HCT116 (cell line): ENCODE results near the gene ST3GAL2. TPM values are rescaled to one million over a fixed set of nuclear protein-coding genes. Genes with fewer than 3 reads are reported as not detected.

Source experiments
- ATAC-seq: fragments of 200-7000 bp; cut with Tn5 transposase; 2 replicates; pipeline ENCODE4 v1.9.1; 2020; ENCODE audit warnings: mild to moderate bottlenecking, moderate library complexity
- BruUV-seq: library from RNA; stranded (reverse); fragments of 400-500 nt; replicated peaks from 2 replicates; lab custom pipeline; 2021; lab: Mats Ljungman, UMichigan
- CTCF ChIA-PET: fragments of 300-600 bp; sonication (Branson Sonifier 250); formaldehyde crosslinking; loops from one replicate; lab custom pipeline; 2021; ENCODE audit warnings: antibody characterized with exemption; lab: Charles Lee
- POLR2A ChIA-PET: fragments of 300-600, 350-600 bp; sonication (Branson Sonifier 250); formaldehyde crosslinking; loops from one replicate; lab custom pipeline; 2021; ENCODE audit warnings: antibody characterized with exemption; lab: Charles Lee
- RAD21 ChIA-PET, 2 experiments: fragments of 300-600 bp; sonication (Branson Sonifier 250); formaldehyde crosslinking; loops; one replicate each; lab custom pipeline; 2023; ENCODE audit warnings: low total read pairs in 2 of 2; ENCODE audit not compliant: uncharacterized antibody in 2 of 2, unreplicated experiment in 2 of 2, low non-redundant PET in 1 of 2; lab: Charles Lee
- DNase-seq: peaks from one replicate; pipeline ENCODE4 v3.0.0-alpha.2; 2010; ENCODE audit warnings: low read depth, low spot score
- H2AFZ ChIP-seq: fragments of 200-600 bp; shearing (Covaris generic), sonication (generic); 2 replicates; pipeline ENCODE4 v1.6.1; 2017; ENCODE audit warnings: low read depth, mixed run types, mixed read lengths, antibody characterized with exemption, low read length; ENCODE audit not compliant: poor library complexity, severe bottlenecking
- H3K27ac ChIP-seq: 2 replicates; pipeline ENCODE4 v1.5.1; 2012; ENCODE audit warnings: low read depth, low read length
- H3K27me3 ChIP-seq: fragments of 200-600 bp; sonication (generic); 2 replicates; pipeline ENCODE4 v1.6.1; 2016; ENCODE audit warnings: mixed run types, low read length, mixed read lengths; ENCODE audit not compliant: insufficient read depth
- H3K36me3 ChIP-seq, 2 experiments: fragments of 200-500 bp in 1 of 2; fragments of 200-600 bp in 1 of 2; sonication (Bioruptor generic) in 1 of 2; sonication (generic) in 1 of 2; 2 replicates each; pipeline versions ENCODE4 v1.5.1 to v1.6.1; 2014 to 2016; ENCODE audit warnings: low read length in 2 of 2, inconsistent platforms in 1 of 2, mixed read lengths in 1 of 2, mixed run types in 1 of 2; ENCODE audit not compliant: insufficient read depth in 2 of 2, control insufficient read depth in 1 of 2
- H3K4me1 ChIP-seq, 2 experiments: fragments of 200-600 bp in 1 of 2; sonication (generic) in 1 of 2; 2 replicates each; pipeline versions ENCODE4 v1.5.1 to v1.6.1; 2012 to 2017; ENCODE audit warnings: low read length in 2 of 2, inconsistent platforms in 1 of 2, mild to moderate bottlenecking in 1 of 2, mixed read lengths in 1 of 2, mixed run types in 1 of 2, moderate library complexity in 1 of 2; ENCODE audit not compliant: insufficient read depth in 2 of 2, control insufficient read depth in 1 of 2
- H3K4me2 ChIP-seq: fragments of 200-600 bp; sonication (generic); 2 replicates; pipeline ENCODE4 v1.6.1; 2017; ENCODE audit warnings: mixed run types, low read length, mixed read lengths
- H3K4me3 ChIP-seq, 2 experiments: fragments of 200-600 bp in 1 of 2; sonication (generic) in 1 of 2; replicated peaks in 1 of 2; 2 replicates each; pipeline ENCODE4 v1.5.1; 2011 to 2016; ENCODE audit warnings: low read length in 2 of 2, control low read depth in 1 of 2, low read depth in 1 of 2, mild to moderate bottlenecking in 1 of 2, mixed read lengths in 1 of 2, mixed run types in 1 of 2
- H3K79me2 ChIP-seq: fragments of 200-600 bp; sonication (generic); 2 replicates; pipeline ENCODE4 v1.6.1; 2017; ENCODE audit warnings: mild to moderate bottlenecking, mixed run types, low read length, moderate library complexity, mixed read lengths; ENCODE audit not compliant: insufficient read depth
- H3K9ac ChIP-seq: fragments of 200-600 bp; sonication (generic); 2 replicates; pipeline ENCODE4 v1.6.1; 2016; ENCODE audit warnings: low read length, mixed read lengths
- H3K9me2 ChIP-seq: fragments of 200-600 bp; sonication (generic), shearing (Covaris generic); 2 replicates; pipeline ENCODE4 v1.6.1; 2017; ENCODE audit warnings: mixed run types, mild to moderate bottlenecking, moderate library complexity; ENCODE audit not compliant: insufficient read depth
- H3K9me3 ChIP-seq, 2 experiments: fragments of 200-500 bp in 1 of 2; fragments of 200-600 bp in 1 of 2; sonication (Bioruptor generic) in 1 of 2; sonication (generic) in 1 of 2; 2 replicates each; pipeline ENCODE4 v1.6.1; 2014 to 2017; ENCODE audit warnings: low read length in 2 of 2, mixed read lengths in 2 of 2, inconsistent platforms in 1 of 2, low read depth in 1 of 2, mild to moderate bottlenecking in 1 of 2, mixed run types in 1 of 2, moderate library complexity in 1 of 2; ENCODE audit not compliant: control insufficient read depth in 1 of 2, insufficient read depth in 1 of 2
- H4K20me1 ChIP-seq: fragments of 200-600 bp; sonication (generic), shearing (Covaris generic); 2 replicates; pipeline ENCODE4 v1.6.1; 2017; ENCODE audit warnings: mixed run types, mild to moderate bottlenecking, moderate library complexity; ENCODE audit not compliant: insufficient read depth
- EGR1 ChIP-seq: IDR thresholded peaks from 2 replicates; pipeline ENCODE4 v1.6.1; 2012; ENCODE audit warnings: low read depth
- EZH2 ChIP-seq: fragments of 200-600 bp; sonication (generic); IDR thresholded peaks from 2 replicates; pipeline ENCODE4 v1.6.1; 2017; ENCODE audit warnings: antibody characterized with exemption, mixed run types
- JUND ChIP-seq: IDR thresholded peaks from 2 replicates; pipeline ENCODE4 v1.6.1; 2012
- POLR2A ChIP-seq: IDR thresholded peaks from 2 replicates; pipeline ENCODE4 v1.7.0; 2011; ENCODE audit warnings: borderline replicate concordance; ENCODE audit not compliant: insufficient read depth, insufficient read length; ENCODE audit errors: extremely low read depth
- POLR2AphosphoS5 ChIP-seq: IDR thresholded peaks from 2 replicates; pipeline ENCODE4 v1.6.1; 2011; ENCODE audit warnings: mild to moderate bottlenecking, low read depth, low read length, moderate library complexity
- RAD21 ChIP-seq: IDR thresholded peaks from 2 replicates; pipeline ENCODE4 v1.6.1; 2012; ENCODE audit warnings: low read depth, mild to moderate bottlenecking
- SRF ChIP-seq: IDR thresholded peaks from 2 replicates; pipeline ENCODE4 v1.6.1; 2012; ENCODE audit warnings: low read depth
- ZFX ChIP-seq: fragments of 450-650 bp; IDR thresholded peaks from 2 replicates; pipeline ENCODE4 v1.6.1; 2017
- intact Hi-C: fragments of 100-400 bp; cut with micrococcal nuclease; formaldehyde crosslinking; loops from 2 replicates; pipeline ENCODE4 v1.10.0; 2022
- total RNA-seq: library from RNA; stranded (reverse); gene quantifications from one replicate; pipeline ENCODE4 v1.2.1, GENCODE V29; 2021; ENCODE audit not compliant: unreplicated experiment
- TF ChIP-seq, protein P1 (sequence below): IDR thresholded peaks from 2 replicates; pipeline ENCODE4 v1.6.1; 2012
- TF ChIP-seq, protein P2 (sequence below): IDR thresholded peaks from 2 replicates; pipeline ENCODE4 v1.6.1; 2011; ENCODE audit warnings: mild to moderate bottlenecking, low read length, moderate library complexity; ENCODE audit not compliant: insufficient replicate concordance; ENCODE audit errors: extremely low read depth
- TF ChIP-seq, protein P3 (sequence below), 3 experiments: fragments of 200-600 bp in 1 of 3; sonication (generic) in 1 of 3; IDR thresholded peaks in 2 of 3; conservative IDR thresholded peaks in 1 of 3; 2 replicates each; pipeline ENCODE4 v1.5.1; 2012 to 2017; ENCODE audit warnings: low read depth in 2 of 3, low read length in 2 of 3, antibody characterized with exemption in 1 of 3, borderline replicate concordance in 1 of 3, control low read depth in 1 of 3, mild to moderate bottlenecking in 1 of 3, mixed read lengths in 1 of 3, mixed run types in 1 of 3, moderate library complexity in 1 of 3; ENCODE audit not compliant: insufficient read depth in 1 of 3
- TF ChIP-seq, protein P4 (sequence below): IDR thresholded peaks from 2 replicates; pipeline ENCODE4 v1.6.1; 2012; ENCODE audit warnings: low read depth

Gene ST3GAL2
- total RNA-seq, 1 experiment from 2014 or later = 9.5 TPM

DNA sequence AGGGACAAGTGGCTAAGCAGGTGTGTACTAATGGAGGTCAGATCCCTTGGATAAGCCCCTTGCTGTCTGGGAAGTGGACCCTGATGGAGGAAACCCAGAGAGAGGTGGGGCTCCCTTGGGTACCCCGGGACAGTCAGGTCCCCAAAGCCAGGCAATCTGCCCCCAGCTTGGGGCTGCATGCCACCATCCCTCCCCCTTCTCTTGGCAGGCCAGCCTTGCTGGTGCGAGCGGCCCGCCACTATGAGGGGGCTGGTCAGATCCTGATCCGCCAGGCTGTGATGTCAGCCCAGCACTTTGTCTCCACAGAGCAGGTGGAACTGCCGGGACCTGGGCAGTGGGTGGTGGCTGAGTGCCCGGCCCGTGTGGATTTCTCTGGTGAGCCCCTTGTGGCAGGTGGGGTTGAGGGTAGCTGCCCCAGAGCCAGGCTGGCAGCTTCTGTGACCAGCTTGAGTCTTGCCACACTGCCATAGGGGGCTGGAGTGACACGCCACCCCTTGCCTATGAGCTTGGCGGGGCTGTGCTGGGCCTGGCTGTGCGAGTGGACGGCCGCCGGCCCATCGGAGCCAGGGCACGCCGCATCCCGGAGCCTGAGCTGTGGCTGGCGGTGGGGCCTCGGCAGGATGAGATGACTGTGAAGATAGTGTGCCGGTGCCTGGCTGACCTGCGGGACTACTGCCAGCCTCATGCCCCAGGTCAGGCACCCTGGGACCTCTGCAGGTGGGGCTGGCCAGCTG lies 35.6 kb upstream of the ST3GAL2 start:
- no peak for DNase-seq
- ChIA-PET RAD21 (no interaction called here), POLR2A (no interaction called here), CTCF (no interaction called here)
- intact Hi-C loops = loop anchor here (5.0 kb wide), 1 partner anchor 102 kb away; no protein-coding TSS in a partner anchor
- Histone ChIP-seq H3K9ac (no peak overlapping the region), H3K9me2 (no peaks in the 10 kb centered on the region), H3K9me3 (no peaks in the 10 kb centered on the region), H3K36me3 (no peaks in the 10 kb centered on the region), H2AFZ (no peak overlapping the region), H3K27me3 (no peaks in the 10 kb centered on the region), H3K4me3 (no peak overlapping the region), H3K4me1 (peaks cover 23 to 29% of the 10 kb centered on the region in 2 experiments), H3K79me2 (no peaks in the 10 kb centered on the region)
- TF ChIP-seq, protein P1, sequence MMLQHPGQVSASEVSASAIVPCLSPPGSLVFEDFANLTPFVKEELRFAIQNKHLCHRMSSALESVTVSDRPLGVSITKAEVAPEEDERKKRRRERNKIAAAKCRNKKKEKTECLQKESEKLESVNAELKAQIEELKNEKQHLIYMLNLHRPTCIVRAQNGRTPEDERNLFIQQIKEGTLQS = no peak
- TF ChIP-seq, protein P2, sequence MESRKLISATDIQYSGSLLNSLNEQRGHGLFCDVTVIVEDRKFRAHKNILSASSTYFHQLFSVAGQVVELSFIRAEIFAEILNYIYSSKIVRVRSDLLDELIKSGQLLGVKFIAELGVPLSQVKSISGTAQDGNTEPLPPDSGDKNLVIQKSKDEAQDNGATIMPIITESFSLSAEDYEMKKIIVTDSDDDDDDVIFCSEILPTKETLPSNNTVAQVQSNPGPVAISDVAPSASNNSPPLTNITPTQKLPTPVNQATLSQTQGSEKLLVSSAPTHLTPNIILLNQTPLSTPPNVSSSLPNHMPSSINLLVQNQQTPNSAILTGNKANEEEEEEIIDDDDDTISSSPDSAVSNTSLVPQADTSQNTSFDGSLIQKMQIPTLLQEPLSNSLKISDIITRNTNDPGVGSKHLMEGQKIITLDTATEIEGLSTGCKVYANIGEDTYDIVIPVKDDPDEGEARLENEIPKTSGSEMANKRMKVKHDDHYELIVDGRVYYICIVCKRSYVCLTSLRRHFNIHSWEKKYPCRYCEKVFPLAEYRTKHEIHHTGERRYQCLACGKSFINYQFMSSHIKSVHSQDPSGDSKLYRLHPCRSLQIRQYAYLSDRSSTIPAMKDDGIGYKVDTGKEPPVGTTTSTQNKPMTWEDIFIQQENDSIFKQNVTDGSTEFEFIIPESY = no peak
- TF ChIP-seq EZH2 (no peak), ZFX (no peak), POLR2A (no peak), EGR1 (no peak), JUND (no peak), SRF (no peak), POLR2AphosphoS5 (no peak), RAD21 (no peak)
- TF ChIP-seq, protein P3, sequence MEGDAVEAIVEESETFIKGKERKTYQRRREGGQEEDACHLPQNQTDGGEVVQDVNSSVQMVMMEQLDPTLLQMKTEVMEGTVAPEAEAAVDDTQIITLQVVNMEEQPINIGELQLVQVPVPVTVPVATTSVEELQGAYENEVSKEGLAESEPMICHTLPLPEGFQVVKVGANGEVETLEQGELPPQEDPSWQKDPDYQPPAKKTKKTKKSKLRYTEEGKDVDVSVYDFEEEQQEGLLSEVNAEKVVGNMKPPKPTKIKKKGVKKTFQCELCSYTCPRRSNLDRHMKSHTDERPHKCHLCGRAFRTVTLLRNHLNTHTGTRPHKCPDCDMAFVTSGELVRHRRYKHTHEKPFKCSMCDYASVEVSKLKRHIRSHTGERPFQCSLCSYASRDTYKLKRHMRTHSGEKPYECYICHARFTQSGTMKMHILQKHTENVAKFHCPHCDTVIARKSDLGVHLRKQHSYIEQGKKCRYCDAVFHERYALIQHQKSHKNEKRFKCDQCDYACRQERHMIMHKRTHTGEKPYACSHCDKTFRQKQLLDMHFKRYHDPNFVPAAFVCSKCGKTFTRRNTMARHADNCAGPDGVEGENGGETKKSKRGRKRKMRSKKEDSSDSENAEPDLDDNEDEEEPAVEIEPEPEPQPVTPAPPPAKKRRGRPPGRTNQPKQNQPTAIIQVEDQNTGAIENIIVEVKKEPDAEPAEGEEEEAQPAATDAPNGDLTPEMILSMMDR (IDR thresholded peaks at IDR 0.05 in 2 of 3, conservative IDR thresholded peaks at IDR 0.05 in 1 of 3; ENCODE audit: borderline replicate concordance in 1 of 3, insufficient read depth in 1 of 3, low read depth in 2 of 3, low read length in 2 of 3) = no peak
- TF ChIP-seq, protein P4, sequence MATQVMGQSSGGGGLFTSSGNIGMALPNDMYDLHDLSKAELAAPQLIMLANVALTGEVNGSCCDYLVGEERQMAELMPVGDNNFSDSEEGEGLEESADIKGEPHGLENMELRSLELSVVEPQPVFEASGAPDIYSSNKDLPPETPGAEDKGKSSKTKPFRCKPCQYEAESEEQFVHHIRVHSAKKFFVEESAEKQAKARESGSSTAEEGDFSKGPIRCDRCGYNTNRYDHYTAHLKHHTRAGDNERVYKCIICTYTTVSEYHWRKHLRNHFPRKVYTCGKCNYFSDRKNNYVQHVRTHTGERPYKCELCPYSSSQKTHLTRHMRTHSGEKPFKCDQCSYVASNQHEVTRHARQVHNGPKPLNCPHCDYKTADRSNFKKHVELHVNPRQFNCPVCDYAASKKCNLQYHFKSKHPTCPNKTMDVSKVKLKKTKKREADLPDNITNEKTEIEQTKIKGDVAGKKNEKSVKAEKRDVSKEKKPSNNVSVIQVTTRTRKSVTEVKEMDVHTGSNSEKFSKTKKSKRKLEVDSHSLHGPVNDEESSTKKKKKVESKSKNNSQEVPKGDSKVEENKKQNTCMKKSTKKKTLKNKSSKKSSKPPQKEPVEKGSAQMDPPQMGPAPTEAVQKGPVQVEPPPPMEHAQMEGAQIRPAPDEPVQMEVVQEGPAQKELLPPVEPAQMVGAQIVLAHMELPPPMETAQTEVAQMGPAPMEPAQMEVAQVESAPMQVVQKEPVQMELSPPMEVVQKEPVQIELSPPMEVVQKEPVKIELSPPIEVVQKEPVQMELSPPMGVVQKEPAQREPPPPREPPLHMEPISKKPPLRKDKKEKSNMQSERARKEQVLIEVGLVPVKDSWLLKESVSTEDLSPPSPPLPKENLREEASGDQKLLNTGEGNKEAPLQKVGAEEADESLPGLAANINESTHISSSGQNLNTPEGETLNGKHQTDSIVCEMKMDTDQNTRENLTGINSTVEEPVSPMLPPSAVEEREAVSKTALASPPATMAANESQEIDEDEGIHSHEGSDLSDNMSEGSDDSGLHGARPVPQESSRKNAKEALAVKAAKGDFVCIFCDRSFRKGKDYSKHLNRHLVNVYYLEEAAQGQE = no peak
- TF ChIP-seq, all 23 proteins: peak for 0
- no TSS peak for BruUV-seq
- H3K4me2 ChIP-seq = no peak overlapping the region
- no peak for ATAC-seq
- peak overlapping the region; percentile 63 for H3K27ac ChIP-seq
- H4K20me1 ChIP-seq = no peaks in the 10 kb centered on the region
